Activated CD8-positive, alpha-beta memory T cell treated with anti-CD3 and anti-CD28 coated beads for 1 hour (primary cell): ENCODE measurements around the gene OR13J1.
"Not testable (repeated sequence)": the region's sequence is repeated elsewhere in the genome, so short reads cannot be mapped to it uniquely, and the experiment has no call there.

Source experiments
- DNase-seq, 2 donors: peaks; one replicate each; pipeline ENCODE4 v3.0.0-alpha.2; 2020; ENCODE audit warnings: low read depth in 1 of 2; ENCODE audit errors: extremely low read depth in 1 of 2

The OR13J1 gene

DNA sequence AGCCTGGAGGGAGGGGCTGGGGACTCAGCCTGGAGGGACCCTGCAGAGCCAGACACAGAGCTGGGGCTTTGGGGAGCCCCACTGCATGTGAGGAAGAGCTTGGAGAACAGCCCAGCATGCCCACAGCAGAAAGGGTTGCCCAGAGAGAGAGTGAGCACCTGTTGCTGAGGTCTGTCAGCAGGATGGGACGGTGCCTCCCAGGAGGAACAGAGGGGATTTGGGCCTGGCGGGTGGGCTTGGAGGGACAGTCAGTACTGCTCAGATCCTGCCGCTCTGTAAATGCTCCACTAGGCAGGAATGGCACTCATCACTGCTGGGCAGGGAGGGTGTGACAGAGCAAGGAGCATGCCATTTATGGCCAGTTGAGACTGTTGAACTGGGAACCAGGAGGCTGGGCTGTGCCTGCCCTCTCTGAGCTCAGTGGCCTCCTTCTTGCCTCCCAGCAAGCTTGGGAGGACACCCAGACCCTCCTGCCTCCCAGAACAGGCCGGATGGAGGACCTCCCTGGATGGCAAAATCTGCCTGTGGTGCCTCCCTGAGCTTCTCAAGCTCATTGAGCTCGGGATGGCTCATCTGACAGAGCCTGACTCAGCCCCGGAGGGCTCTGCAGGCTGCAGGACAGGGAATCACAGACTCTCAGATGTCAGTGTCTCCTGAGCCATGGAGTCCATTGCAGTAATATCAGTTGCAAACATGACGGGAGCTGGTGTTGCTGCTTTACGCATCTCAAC, 35.0 kb upstream of the OR13J1 start:
- no peak for DNase-seq

- DNase-seq, result no peak
Measured at GRCh38 chr9:35904338-35904737, 34.1 kb upstream of the OR13J1 start.

DNA sequence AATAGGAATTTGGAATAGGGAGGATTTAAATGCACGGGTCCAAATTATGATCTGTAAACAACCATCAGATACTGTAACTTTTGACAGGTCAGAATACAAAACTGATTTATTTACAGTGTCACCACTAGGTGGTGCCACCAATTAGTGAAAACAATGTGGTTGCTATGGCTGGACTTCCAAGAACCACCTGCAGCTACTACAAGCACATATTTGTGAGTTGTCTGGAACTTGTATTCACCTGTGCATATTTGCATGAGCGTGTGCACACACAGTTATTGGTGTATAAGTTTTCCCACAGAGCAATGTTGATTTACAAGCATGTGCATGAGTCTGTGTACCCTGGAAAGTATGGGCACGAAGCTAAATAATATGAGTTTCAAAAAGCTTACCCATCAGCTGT, 32.8 kb upstream of the OR13J1 start:
- no peak for DNase-seq

DNA sequence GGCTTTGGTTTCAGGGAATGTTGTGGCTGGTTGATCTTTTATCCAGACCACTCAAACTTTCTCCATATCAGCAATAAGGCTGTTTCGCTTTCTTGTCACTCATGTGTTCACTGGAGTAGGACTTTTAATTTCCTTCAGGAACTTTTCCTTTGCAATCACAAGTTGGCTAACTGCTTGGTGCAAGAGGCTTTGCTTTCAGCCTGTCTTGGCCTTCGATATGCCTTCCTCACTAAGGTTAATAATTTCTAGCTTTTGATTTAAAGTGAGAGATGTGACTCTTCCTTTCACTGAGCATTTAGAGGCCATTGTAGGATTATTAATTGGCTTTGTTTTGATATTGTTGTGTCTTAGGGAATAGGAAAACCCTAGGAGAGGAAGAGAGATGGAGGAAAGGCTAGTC, 28.8 kb upstream of the OR13J1 start:
- DNase-seq, result no peak

GRCh38 chr9:35898337-35898736, 28.1 kb upstream of the OR13J1 start:
- DNase-seq, result no peak

- DNase-seq, result not testable (repeated sequence)
Measured at GRCh38 chr9:35897376-35898099, 27.3 kb upstream of the OR13J1 start.

GRCh38 chr9:35896570-35896969, 26.4 kb upstream of the OR13J1 start:
- DNase-seq, result no peak

GRCh38 chr9:35892051-35892450, 21.9 kb upstream of the OR13J1 start:
- no peak for DNase-seq

DNA sequence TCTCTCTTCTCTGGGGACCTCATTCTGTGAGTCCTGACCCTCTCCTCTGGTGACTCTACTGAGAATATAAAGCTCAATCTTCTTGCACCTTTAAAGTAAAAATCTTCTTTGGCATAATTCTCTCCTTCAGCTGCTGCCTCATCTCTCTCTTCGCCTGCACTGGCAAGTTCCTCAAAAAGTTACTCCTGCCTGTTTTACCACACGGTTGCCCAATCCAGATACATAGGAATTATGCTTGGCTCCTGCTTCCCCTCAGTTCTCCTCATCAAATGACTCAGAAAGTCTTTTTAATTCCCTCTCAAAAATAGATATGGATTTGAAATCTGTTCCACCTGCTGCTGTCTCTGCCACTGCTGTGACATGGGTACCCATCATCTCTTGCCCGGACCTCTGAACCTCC, 21.4 kb upstream of the OR13J1 start:
- DNase-seq, result no peak

DNA sequence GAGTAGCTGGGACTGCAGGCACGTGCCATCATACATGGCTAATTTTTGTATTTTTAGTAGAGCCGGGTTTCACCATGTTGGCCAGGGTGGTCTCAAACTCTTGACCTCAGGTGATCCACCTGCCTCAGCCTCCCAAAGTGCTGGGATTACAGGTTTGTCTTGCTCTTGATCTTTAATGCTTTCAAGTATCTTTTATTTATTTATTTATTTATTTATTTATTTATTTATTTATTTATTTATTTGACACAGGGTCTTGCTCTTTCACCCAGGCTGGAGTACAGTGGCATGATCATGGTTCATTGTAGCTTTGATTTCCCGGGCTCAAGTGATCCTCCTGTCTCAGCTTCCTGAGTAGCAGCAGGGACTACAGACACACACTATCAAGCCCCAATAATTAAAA, 14.7 kb upstream of the OR13J1 start:
- DNase-seq, result not testable (repeated sequence)

DNA sequence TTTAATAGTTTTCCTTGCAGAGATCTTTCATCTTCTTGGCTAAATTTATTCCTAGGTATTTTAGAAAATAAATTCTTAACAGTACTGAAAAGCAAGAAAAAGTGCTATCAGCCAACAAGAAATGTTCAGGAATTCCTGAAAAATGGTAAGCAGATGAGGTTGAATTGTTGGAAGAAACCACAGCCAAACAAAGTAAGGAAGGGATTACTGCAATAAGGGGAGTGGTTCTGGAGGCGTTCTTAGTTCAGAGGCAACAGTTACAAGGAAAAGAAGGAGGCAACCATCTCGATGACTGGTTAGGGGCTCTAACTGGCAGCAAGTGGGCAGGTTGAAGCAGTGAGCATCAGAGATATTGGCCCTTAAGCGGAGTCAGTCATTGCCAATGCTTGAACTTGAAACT, 12.8 kb upstream of the OR13J1 start:
- DNase-seq, result no peak

DNA sequence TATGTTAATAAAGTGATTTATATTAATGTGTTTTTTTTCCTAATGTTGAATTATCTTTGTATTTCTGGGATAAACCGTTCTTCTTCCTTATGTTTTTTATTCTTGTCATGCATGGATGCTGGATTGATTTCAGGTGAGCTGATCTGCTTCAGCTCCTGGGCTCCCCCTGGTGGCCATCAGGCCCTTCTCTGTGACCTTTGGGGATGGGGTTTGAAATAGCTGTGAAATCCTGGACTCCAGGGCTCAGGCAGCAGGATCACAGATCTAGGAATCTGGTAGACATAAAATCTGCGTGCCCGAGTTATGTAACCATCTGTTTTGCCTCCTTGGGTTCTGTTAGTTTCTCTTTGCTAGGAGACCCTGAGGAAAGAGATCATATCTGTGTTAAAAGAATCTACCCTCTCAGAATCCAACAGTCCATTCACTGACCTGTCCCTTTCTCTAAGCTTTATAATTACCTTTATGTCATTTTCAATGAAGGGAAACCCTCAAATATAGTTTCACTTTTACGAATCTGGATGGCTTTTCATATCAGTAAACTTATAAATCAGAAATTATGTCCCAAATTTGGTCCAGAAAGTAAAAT, 12.2 kb upstream of the OR13J1 start:
- DNase-seq, result peak; percentile 45 to 79

- no peak for DNase-seq
Measured at GRCh38 chr9:35872505-35872904, 2.3 kb upstream of the OR13J1 start.

- DNase-seq, result no peak
Measured at GRCh38 chr9:35871545-35871944, 1.3 kb upstream of the OR13J1 start.

GRCh38 chr9:35869621-35870216, 482 bp downstream of the OR13J1 start:
- DNase-seq, result no peak

DNA sequence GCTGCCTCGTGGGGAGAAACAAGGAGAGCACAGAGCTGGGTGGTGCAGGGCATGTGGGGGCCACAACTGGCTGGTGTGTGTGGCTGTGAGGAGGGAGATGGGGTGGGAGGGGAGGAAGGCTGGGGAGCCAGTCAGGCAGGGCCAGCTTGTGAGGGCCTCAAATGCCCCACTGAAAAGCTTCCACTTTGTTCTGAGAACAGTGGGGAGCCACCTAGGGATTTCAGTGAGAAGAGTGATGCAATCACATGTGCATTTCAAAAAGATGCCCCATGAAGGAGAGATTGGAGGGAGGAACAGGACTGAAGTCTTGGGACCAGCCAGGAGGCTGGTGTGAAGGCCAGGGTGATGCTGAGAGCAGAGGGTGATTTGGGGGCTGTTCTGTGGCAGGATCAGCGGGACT, 1.3 kb downstream of the OR13J1 start:
- DNase-seq, result no peak

- DNase-seq, result no peak
Measured at GRCh38 chr9:35867538-35867937, 2.7 kb downstream of the OR13J1 start.

DNA sequence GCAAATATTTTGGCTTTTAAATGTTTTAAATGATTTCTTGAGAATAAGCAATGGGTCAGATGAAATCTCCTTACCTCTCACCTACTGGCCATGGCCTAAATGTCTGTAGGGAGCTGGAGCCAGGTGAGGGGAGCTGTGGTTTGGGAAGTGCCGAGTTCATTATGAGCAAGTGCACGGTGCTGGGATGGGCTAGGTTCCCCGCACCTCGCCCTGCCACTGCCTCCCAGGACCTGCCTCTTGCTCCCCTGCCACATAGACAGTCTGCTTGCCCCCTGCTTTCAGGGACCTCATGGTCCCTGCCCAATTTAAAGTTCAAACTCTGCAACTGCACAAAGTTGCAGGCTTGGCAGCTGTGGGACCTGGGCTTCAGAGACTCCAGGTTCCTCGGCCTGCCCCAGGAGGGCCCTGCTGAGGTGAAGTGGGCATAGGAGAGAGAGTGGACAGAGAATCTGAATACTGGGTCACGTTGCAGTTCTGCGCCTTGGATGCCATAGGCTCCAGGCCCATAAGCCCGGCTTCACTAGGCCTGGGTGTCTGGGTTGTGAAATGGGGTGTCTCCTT, 5.4 kb downstream of the OR13J1 start:
- no peak for DNase-seq

DNA sequence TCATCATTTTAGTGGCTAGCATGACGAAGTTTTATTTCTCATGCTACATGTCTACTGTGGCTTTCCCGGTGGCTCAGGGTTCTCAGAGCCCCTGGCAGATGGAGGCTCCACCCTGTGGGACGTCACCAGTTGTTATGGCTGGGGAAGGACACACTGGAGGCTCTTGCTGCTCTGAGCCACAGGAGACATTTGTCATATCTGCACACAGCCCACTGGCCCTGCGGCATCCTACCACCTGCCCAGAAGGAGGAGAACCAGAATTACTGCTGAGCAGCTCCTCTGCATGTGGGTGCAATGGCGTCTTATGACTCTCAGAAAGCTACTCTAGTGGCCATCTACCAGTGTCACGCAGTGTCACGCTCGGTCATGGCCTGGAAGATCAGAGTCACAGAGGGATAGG, 6.6 kb downstream of the OR13J1 start:
- no peak for DNase-seq

DNA sequence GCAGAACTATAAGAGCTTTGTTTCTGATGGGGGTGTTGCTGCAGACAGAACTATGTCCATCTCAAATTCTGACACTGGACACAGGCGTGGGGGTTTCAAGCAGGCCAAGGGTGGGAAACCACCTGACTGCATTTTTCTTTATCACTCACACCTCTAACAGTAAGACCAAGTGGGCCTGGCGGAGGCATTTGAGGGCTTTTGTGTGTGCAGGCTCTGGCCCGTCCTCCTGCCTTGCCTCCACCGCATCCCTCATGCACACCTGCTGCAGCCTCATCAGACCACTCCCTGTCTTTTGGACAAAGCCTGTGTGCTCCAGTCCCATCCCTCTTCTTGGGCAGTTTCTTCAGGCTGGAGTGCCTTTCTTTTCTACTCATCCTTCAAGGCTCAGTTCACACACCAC, 7.9 kb downstream of the OR13J1 start:
- no peak for DNase-seq

- no peak for DNase-seq
Measured at GRCh38 chr9:35861161-35861897, 8.9 kb downstream of the OR13J1 start.
